Putamen (tissue), 1 donor: ENCODE data around the gene DSCAM.

Experiments used
- DNase-seq: peaks from one replicate; pipeline ENCODE4 v3.0.0-alpha.2; 2016; ENCODE audit warnings: low spot score

The DSCAM gene

DNA sequence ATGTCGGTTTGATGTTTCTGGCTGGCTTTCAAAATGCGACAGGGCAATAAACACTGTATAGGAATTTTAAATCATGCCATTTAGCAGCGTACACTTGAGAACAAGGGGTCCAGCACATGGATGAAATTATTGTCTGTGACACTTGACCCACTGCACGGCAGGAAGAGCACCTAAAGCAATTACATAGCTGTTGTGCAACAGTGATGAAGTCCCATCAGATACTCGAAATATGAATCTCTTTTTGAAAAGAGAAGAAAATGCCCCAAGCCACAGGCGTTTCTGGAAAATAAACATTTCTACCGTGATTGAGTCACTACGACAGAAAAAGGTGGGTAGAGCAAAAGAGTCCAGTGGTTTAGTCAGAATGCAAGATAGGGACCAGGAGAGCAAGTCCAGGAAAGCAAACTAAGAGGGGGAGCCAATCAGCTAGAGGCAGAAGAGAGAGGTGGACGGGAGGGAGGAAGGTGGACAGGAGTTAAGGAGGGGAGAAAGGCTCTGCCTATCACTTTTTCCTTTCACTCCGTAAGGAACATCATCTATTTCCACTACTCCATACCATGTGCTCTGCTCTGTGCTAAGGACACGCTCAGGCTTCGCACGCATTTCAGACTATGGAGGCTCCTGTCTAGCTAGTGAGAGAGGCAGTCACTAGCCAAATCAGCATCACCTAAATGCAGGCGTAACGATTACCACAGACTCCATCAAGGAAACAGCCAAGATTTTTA is 6.4 kb downstream of the DSCAM start:
- DNase-seq = no peak

DNA sequence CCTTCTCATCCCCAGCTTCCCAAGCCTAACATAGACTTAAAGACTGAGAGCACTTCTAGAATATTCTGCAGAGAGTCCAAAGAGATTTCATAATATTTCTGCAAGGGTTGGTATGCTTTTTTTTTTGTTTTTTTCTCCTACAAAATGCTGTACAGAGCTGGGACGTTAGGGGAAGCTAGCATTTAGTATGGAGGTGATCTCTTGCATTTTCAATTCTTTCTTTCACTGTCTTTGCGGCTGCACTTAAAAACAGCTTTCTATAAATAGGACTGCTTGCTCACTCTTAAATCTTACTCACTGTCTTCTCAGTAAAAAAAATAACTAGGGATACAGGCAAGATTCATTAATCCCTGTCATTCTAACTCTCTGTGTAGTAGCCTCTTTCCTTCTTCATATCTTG is 7.4 kb downstream of the DSCAM start:
- DNase-seq = no peak

DNA sequence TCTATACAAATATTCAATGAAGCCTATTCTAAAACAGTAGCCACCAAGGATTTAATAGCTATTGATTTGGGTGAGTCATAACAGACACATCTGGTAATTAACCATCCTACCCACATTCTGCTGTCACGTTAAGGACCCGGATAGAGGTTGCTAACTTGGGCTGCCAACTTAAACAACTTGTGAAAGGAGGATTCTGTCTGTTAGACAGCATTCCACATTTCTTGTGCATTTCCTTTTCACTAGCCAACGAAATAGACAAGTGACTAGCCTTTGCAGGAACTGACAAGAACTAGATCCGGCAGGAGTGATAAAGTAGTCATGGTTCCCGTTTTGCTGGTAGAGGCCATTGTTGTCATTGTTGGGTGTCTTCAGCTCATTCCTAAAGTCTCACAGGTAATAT is 9.5 kb downstream of the DSCAM start:
- no peak for DNase-seq

DNA sequence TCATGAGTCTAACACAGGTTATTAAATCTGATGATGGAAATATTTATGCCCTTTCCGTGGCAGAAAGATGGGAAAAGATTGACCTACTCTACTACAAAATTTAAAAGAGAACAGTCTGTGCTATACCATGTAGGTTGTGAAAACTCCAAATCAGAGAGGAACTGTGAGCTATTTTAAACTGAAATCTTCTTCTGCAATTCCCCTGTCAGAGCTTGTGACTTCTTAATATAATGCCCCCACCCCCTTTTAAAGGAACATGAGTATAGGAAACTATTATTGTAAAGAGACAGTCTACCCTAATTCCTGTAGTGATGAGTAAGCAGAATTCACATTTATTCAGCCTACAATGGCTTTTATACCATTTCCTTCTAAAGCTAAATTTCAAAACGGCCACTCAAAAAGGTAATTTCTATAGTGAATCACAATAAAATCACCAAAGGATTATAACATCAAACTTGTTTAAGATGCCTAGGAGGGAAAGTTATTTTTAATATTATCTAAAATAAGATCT is 11.7 kb downstream of the DSCAM start:
- DNase-seq = peak; percentile 66

DNA sequence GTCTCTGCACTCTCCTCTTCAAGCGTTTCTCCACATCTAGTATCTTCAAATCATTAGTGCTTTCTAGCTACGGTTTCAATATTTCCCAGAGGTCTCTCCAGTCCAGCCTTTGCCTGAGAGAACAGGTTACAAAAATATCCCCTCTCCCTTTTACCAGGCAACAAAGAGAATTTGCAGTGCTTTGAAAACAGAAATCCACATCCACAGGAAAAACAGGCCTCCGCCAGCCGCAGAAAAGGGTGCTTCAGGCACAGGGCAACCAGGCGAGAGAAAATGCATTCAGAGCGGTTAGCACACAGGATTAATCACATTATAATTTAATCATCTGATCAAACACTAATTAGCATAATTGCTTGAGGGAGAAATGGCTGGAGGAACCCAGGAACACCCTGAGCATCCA is 13.8 kb downstream of the DSCAM start:
- no peak for DNase-seq

DNA sequence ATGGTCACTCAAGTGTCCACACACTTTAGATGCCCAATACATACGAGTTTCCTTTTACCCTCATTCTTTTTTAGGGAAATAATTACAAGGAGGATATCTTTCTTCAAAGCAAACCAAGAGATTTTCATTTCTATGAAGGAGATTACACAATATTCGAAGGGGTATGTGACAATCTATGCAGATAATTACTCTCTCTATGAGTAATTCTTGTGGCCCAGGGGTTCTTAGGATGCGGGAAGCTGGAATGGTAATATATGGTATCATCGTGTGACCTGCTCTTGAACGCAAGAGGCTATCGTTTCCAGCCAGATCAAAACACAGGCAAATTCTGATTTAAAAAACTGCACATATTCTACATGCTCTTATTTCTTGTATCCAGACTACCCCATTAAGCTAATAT is 14.6 kb downstream of the DSCAM start:
- DNase-seq = no peak

DNA sequence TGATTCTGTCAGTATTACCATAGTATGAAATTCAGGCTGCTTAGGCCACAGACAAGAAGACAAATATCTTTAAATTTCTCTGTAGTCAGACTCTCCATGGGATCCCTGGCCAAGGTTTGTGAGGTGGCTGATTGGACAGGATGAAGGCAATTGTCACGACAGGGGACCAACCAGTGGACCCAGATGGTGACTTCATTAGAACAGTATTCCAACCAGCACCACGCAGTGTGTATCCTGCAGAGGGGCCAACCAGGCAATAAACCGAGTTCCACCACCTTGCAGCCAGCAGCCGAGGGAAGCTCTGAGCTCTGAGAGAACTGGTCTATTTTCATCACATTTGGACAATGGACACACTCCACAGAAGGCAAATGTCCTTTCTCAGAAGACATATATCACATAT is 16.1 kb downstream of the DSCAM start:
- no peak for DNase-seq

DNA sequence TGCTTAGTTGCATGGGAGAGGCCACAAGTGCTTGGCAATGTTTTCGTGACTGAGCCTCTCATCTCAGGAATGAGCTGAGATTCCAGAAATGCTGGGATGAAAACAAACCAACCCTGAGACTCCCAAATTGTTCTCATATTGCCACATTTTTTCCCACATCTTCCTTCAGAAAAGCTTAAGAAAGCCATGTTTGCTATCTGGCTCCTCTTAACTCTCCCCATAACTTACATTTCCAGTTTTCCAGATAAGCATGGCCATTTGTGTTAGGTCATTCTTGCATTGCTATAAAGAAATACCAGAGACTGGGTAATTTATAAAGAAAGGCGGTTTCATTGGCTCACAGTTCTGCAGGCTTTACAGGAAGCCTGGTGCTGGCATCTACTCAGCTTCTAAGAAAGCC is 17.2 kb downstream of the DSCAM start:
- no peak for DNase-seq

DNA sequence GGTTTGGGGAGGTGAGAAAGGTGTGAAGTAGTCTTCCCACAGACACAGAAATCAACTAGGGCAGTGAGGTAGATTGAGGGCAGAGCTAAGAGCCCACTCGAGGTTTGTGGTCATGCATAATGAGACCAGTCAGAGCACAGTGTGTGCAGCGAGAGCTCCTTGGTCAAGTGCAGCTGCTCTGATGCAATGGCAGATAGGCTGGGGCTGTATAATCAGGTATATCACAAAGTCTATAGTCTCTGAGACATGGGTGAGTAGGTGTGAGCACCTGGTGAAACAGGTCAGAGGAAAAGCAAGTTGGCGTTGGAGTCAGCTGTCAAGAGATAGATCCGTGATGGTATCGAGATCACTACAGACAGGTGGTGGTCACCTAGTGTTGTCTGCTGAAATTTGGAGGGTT is 17.6 kb downstream of the DSCAM start:
- no peak for DNase-seq

DNA sequence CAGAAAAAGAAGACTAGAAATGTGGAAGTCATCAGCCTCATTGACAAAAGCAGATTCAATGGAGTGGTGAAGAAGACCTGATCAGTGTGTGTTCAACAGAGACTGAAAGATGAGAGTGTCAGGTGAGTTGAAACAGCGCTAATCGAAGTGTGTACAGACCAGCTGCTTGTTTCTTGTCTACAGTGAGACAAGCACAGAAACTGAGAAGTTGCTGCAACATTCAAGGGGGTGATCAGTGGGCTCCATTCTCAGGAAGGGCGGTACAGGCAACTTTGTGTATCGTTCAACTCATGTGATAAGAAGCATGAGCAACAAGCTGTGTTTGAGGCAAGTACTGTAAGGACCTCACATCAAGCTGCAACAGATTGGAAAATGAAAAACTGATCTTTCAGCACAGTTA is 19.4 kb downstream of the DSCAM start:
- DNase-seq = no peak

DNA sequence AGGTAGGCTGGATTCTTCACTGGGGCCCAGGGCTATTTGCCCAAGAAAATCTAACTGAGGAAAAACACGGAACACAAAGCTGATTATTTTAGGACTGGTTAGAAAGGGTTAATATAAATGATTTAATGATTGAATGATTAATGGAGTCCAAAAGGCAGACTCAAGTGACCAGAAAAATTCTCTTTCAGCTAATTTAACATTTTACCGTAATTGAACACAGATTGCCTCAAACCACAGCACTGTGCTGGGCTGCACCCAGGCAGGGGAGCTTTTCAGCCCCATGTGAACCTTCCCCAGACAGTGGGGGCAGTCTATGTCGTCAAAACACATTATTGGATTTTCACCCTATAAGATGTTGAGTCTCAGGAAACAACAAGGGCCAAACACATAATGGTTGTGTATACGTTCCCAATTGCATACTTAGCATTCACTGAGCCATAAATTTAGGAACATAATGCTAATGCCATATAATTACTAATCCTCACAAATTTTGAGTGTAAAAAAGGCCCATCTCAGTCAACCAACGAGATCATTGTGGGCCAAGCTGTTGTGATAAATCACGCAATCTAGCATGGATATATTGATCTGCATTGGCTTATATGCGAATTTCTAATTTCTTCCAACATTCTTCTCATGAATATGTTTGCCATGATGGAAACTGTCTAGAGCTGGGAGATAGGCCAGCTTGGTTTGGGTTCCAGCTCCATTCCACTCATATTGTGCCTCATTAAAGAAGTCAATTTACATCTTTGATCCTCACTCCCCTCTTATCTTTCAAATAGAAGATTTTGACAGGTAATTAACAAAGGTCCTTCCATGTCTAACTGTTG is 27.7 kb downstream of the DSCAM start:
- DNase-seq = no peak

DNA sequence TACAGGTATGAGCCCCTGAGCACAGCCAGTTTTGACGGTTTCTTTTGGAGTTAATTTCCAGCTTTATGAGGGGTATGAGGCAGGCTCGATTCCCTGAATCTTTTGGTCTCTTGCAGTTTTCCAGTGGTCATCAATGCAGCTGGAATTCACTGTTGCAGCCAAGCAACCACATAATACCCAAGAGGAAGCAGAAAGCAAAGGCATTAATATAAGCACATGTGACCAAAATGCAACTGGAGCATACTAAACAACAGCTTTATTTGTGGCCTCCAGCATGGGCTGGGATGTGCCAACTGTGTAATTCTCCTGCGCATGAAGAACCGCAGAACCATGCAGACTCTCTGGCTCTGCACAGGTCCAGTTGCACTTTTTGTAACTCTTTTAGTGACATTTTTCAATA is 33.0 kb downstream of the DSCAM start:
- DNase-seq = no peak

DNA sequence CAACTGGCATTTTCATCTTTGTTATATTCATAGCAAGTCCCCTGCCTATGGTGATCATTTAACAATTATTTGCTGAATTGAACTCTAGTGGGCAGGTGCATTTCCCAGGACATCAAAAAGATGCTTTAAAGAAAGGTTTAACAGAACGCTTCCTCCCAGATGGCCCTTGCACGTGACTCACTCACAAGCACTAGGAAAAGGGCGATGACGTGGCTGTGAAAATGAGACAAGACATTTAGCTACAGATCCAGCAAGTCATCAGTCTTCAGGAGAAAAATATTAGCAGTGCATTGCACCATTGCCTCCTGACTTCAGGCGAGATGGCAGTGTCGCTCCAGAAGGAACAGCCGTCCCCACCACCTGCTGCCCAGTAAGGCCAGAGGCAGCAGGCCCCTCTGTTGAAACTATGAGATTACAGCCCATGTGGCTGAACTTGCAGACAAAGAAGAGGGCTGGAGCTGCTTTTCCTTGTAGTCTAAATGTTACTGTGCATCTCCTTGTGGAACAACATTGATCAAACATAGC is 37.2 kb downstream of the DSCAM start:
- no peak for DNase-seq

DNA sequence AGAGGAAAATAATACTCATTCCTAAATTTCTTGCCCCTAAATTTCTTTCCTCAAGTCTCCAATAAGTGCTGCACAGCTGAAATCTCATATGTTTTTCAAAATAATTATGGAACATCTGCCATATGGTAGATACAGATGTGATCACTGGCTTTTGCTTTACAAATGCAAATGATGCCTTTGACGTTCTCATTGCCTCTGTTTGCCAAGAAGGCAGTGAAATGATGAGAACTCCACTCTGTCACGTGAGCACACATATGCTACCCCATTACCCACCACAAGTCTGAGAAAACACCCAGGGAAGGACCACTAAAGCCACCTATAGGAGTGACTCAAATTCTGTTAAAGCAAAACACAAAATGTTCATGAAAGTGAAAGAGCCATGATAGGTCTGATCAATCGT is 43.9 kb downstream of the DSCAM start:
- no peak for DNase-seq

DNA sequence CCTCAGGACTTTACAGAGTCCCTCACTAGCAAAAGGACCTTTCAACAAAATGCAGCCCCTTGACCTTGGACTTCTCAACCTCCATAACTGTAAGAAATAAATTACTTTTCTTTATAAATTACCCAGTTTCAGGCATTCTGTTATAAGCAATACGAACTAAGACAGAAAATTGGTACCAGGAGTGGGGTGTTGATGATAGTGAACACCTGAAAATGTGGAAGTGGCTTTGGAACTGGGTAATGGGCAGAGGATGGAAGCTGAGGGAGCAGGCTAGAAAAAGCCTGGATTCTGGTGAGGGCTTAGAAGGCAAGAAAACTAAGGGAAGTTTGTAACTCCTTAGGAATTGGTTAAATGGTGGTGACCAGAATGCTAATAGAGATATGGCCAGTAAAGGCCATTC is 46.8 kb downstream of the DSCAM start:
- DNase-seq = no peak

DNA sequence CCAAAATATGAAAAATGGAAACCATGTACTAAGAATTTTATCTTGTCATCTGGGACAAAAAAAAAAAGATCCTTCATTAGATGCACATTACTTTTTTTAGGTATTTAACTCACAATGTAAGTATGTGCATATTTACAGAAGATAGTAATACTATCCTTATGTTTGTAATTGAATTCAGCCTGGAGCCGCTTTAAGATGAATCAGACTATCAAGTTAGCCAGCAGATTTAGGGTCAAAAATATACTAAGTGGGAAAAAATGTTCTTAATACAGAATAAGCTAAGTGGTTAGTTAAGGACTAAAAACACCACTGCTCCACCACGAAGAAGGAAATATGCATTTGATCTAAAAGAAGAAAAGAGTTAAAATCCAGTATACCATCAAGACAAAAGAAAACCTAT is 49.1 kb downstream of the DSCAM start:
- no peak for DNase-seq

DNA sequence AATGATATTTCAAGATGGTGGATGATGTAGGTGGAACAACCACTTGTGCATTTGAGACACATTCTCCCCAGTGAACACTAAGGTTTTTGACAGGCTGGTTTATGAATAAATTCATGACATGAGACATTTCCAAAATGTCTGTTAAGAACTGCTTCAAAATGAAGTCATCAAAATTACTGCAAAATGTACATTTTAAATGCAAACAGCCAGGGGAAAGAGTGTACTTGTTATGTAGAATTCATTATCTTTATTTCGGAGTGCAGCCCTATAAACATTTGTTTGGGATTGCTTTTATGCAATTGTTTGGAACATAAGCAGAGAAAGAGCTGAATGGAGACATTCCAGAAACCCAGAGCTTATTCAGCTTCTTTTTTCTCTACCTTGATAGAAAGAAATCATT is 49.5 kb downstream of the DSCAM start:
- DNase-seq = no peak

DNA sequence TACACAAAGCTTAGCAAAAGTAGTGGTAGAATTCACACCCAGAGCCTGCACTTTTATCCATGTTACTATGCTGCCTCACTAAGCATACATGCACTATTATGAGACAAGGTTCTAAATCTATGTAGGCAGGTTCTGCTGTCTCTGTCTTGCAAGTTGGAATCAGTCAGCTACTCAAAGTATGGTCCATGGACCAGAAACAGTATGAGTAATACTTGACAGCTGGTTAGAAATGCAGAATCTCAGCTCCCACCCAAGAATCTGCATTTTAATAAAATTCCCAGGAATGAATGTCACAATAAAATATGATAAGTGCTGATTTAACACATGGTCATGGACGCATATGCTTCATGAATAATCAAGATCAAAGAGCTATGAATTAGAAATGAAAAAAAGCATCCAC is 50.5 kb downstream of the DSCAM start:
- no peak for DNase-seq

DNA sequence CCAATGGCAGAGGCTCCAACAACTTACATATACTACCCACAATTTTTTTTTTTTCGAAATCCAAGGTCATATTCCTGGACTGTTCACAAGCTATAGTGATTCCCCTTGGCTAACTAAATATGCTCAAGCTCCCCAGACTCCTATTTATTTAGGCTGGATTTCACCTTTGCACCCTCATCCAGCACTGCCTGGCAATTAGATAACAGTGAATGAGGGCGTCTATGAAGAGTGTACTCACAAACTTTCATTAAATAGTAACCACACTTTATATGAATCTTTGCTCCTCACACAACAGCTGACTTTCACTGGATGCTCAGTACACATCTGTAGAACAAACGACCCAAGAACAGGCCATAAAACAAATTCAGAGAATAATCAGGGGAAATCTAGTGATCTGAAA is 51.6 kb downstream of the DSCAM start:
- no peak for DNase-seq

DNA sequence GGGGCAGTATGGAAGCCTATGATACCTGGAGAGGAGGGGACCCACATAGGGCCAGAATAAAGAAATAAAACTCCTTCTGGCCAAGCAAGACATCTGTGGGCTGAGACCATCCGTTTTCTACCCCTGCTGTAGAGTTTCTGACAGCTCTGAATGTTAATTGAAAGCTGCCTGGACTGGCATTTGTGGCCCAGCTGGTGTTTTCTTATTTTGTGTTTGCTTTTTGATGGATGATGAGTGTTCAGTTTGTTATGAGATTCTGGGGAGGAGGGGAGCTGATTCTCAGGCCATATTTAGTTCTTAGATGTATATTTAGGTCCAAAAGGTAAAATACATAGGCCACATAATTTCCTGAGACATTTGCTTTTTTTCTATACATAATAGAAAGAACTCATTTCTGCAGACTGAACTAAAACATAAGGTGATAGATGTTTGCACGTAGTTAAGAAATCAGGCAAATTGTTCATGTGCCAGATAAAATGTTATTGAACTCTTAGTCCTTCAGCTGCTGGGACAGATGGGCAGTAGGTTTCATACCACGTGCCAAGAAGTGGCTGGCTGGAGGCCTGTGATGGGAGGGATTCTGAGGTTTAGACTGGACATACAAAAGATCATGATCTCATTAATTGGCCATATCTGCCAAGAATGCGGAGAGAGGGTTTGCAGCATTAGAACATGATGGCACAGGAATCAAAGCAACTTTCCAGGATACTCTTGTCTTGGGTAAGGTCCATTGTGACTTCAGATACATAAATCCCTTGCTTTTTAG is 54.1 kb downstream of the DSCAM start:
- no peak for DNase-seq

DNA sequence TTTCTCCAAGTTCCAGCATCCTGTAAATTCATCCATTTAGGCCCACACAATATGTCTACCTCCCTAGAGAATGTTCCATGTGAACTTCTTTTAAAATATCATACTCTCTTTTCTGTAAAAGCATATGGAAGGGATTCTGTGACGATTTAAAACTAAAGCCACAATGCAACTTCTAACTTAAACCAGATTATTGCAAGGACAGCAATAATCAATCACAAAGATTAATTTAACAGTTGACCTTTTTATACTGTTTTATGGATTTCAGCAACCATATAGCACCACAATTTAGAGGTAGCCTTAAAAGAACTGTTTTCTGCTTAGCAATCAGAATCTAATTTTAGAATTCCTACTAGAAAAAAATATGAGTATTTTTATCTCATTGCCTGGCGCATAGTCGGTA is 58.3 kb downstream of the DSCAM start:
- DNase-seq = no peak

DNA sequence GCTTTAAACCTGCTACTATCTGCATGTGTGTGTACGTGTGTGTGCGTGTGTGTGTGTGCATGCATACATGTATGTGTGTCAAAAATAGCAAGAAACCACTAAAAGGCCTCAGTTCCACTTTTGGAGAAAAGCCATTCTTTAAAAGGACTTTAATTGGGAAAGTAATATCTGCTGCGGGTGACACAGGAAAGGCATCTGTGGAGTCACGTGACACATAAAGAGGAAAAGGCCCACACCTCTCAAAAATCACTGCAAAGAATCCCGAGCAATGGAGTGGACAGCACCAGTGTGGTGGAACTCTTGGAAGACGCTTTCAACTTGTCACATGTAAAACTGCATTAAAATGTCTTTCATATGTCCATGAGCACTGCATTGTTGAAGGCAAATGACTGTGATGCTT is 63.6 kb downstream of the DSCAM start:
- no peak for DNase-seq
